HG03039 (cell line): ENCODE data around the gene ARHGAP26.

ENCODE experiments used
- ATAC-seq: cut with Tn5 transposase; IDR thresholded peaks from one replicate; pipeline ENCODE4 v1.9.1; 2021; ENCODE audit warnings: mild to moderate bottlenecking, moderate library complexity; ENCODE audit not compliant: unreplicated experiment

The ARHGAP26 gene

DNA sequence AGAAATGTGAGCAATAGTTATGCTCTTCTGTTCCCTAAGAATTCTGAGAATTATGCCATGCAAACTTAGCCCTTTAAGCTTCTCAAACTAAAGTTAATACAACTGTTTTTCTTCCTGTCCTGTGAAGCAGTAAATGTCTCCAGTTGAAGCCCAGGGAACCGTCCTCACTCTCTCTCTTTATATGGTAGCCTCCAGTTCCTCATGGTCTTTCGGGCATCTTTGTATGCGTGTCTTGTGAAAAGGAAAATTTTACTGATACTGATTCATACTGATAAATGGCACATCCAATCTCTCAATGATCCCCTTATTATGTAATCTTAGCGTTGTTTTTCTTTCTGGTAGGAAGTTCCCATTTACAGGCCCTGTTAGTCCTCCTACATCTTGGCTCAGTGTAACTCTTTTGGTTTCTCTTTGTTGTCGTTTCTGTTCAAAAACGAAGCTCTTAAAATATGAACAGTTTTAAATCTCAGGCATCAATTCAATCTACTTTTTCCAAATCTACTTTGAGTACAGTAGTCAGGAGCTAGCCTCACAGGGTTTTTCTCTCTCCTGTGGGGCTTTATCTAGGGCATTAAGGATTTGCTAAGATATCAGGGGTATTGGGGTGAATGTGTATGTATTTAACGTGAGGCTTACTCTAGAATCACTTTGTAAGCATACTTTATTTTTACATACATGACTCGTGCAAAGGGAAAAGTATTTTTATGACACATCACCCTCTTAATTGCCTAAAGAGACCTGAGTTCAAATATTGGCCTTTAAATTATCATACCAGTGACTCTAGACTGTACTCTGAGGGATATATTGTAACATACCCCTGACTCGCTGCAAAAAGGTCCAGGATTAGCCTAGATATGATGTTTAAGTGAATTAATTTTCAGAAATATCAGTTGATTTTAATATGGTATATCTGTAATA is 375.3 kb downstream of the ARHGAP26 start:
- ATAC-seq = no peak

GRCh38 chr5:143146161-143146560 is 376.0 kb downstream of the ARHGAP26 start:
- no peak for ATAC-seq

- ATAC-seq = no peak
These were observed 377.2 kb downstream of the ARHGAP26 start for GRCh38 chr5:143147383-143147782.

- no peak for ATAC-seq
These were observed 377.7 kb downstream of the ARHGAP26 start for GRCh38 chr5:143147902-143148301.

GRCh38 chr5:143148771-143149170 is 378.6 kb downstream of the ARHGAP26 start:
- no peak for ATAC-seq

DNA sequence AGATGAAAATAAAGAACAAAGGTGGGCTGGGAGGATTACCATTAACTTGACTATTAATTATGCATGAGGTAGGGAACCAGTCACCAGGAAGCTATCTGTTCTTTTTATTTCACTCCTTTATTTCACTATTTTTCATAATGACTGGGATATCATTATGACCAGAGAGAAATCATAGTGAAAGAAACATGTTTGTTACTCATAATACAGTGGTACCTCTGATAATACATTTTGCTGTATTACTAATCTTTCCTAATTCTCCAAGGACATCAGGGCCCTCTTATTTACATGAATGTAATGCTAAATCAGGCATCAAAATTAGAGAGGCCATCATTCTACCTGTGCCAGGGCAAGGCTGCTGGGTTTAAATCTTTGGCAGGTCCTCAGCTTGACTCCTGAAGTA is 379.6 kb downstream of the ARHGAP26 start:
- ATAC-seq = no peak

GRCh38 chr5:143151056-143151700 is 381.0 kb downstream of the ARHGAP26 start:
- ATAC-seq = no peak

DNA sequence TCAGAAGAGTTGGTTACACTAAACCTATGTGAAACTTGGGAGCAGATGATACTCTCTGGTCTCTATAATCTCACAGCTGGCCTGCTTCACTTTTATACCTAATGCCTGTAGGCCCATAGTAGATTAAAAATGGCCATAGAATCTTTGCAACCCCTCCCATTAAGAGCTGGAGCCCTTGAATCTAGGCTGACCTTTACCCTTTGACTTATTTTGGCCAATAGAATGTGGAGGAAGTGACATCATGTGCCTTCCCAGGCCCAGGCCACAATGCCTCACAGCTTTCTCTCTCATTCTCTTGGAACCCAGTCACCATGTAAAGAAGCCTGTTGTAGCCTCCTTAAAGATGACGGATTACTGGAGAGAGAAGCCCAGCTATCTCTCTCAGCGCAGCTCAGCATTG is 382.3 kb downstream of the ARHGAP26 start:
- ATAC-seq = no peak

DNA sequence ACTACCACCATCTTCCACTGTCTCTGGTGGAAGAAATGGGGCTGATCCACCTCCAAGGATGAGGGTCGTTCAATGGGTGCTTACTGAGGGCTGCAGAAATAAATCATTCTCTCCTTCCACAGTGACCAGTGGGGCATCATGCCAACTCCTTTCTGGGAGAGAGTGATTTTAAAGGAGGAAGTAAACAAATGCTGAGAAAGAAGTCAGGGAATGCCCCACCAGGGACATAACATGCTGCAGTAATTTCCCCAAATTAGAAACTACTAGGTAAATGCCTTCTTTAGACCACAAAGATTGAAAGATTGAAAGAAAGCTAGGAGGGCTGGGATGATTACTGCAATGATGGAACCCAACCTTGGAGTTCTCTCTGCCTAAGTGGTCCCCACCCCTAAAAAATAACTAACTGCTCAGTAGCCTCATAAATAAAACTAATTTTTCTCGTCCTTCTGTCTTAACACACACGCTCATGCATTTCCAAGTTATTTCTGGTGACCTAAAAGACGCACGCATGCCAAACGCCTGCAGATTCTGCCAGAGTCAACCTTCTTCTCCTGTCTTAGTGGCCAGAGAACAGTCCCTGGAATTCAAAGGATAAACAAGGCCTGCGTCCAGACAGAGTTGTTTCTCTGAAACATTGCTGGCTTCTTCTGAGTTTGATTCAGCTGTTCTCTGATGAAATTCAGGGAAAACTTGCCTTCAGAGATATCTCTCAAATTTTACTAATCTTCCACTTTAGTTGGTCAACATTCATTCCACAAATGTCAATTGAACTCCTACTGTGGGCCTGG is 383.3 kb downstream of the ARHGAP26 start:
- no peak for ATAC-seq

DNA sequence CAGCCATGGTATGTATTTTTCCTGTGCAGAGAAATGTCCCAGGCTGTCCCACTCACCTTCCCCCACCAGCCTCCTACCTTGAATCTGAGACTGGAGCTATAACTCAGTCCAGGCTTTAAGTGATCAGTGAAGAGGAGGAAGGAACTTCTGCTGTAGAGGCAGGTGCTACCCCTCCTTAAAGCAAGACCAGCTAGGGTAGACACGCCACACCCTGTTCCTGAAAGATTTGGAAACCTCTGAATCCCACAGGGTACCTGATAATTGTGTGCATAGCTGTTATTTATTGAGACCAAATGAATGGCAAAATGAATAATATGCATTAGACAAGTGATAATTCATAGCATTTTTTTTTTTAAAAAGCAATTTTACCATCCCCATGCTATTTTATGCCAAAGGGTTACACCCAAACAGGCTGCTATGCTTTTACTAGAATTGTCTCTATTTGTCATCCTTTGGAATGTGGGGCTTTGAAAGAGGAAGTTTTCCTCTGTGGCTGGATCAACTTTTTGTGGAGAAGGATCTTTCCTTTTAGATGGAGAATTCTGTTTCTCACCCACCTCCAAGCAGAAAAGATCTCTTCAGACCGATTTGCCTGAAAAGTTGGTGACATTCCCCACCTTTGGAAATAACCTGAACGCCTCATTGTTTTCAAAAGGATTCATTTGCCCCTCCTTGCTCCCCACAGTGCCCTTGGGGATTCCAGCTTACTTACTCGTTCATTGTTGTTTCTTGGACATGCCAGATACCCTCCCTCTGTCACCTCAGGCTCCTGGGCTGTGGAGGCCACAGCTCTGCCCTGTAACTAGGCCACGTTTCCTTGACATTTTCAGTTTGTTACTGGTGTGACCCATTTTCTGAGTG is 384.6 kb downstream of the ARHGAP26 start:
- ATAC-seq = no peak

GRCh38 chr5:143155455-143155854 is 385.3 kb downstream of the ARHGAP26 start:
- no peak for ATAC-seq

DNA sequence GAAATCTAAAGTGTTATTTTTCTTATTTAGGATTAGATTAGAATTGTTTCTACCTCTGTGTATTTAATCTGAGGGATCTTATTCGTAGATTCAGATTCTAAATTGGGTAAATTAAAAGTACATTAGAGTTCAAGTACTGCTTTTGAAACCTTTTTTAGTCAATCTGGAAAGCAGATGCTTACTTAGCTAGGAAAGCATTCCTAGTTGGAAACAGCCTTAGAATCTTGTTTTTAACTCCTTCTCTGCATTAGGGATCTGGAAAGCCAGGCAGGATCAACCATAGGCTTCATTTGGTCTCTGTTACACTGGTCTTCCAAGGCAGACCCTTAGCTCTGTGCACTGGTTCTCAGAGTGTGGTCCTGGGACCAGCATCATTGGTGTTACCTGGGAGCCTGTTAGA is 385.9 kb downstream of the ARHGAP26 start:
- ATAC-seq = no peak

DNA sequence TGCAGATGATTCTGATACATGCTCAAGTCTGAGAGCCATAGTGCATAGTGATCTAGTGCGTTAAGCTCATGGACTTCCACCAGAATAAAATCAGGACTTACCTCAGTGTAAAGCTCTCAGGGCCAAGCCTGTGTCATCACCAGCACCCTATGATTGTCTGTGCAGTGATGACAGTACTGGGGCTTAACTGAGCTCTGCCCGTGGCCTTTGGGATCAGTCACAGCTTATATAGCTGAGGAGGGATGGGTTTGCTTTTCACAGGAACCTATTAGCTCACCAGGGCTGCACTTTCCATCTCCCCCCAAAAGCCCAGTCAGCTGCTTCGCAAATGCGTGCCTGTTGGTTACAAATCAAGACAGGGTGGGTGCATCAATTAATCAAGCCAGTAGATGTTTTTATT is 386.4 kb downstream of the ARHGAP26 start:
- no peak for ATAC-seq

- no peak for ATAC-seq
These were observed 388.9 kb downstream of the ARHGAP26 start for GRCh38 chr5:143159031-143159430.

GRCh38 chr5:143161885-143162540 is 391.8 kb downstream of the ARHGAP26 start:
- no peak for ATAC-seq

DNA sequence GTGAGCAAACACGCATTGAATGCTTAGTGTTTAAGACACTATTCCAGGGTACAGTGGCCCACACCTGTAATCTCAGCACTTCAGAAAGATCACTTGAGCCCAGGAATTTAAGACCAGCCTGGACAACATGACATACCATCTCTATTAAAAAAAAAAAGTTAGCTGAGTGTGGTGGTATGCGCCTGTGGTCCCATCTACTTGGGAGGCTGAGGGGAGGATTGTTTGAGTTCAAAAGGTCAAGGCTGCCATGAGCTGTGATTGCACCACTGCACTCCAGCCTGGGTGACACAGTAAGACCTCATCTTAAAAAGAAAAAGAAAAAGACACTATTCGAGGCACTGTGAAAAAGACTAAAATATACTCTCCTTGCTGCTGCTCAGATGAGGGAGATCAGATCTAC is 392.6 kb downstream of the ARHGAP26 start:
- no peak for ATAC-seq

DNA sequence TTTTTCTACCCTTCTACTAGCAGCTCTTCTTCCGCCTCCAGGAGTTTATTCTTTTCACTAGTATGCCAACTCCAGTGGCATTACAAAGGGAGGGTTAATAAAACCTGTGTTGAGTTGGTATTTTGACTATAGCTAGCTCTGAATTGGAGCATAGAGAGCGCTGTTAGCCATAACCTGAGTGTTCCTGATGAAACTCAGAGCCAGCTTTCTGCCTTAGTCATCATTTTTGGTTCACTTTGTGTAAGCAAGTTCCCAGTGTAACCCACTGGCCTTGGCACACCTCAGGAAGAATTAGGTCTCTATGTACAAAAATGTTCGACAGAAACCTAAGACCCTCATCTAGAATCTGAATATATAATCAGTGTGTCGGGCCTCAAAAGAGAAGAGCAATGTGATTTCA is 394.4 kb downstream of the ARHGAP26 start:
- no peak for ATAC-seq

GRCh38 chr5:143165049-143165880 is 395.1 kb downstream of the ARHGAP26 start:
- ATAC-seq = no peak

- no peak for ATAC-seq
These were observed 395.9 kb downstream of the ARHGAP26 start for GRCh38 chr5:143166090-143166489.
